ENCODE measurements around the gene TRERF1.

- TF ChIP-seq GATA2 (IDR thresholded peaks at IDR 0.05; ENCODE audit: low read depth, low read length), result no peak
- no peak for TF ChIP-seq GATA3 (IDR thresholded peaks at IDR 0.05; ENCODE audit: low read depth, low read length)
These were observed 28.5 kb downstream of the TRERF1 start for GRCh38 chr6:42423244-42423643.
